ENCODE data around the gene ITGA4.
A peak's percentile ranks its signal among the peaks of the same experiment; 100 is the strongest.

Gene ITGA4

GRCh38 chr2:181459621-181460021, 2.4 kb downstream of the ITGA4 start:
- DNase-seq, result no peak

- DNase-seq, result no peak
Measured at GRCh38 chr2:181461056-181461997, 4.1 kb downstream of the ITGA4 start.

GRCh38 chr2:181462033-181462432, 4.8 kb downstream of the ITGA4 start:
- no peak for DNase-seq

GRCh38 chr2:181463588-181463987, 6.4 kb downstream of the ITGA4 start:
- no peak for DNase-seq

GRCh38 chr2:181464966-181465365, 7.8 kb downstream of the ITGA4 start:
- DNase-seq, result no peak

- no peak for DNase-seq
Measured at GRCh38 chr2:181465676-181466375, 8.6 kb downstream of the ITGA4 start.

- peak; percentile 77 for DNase-seq
Measured at GRCh38 chr2:181466661-181467576, 9.7 kb downstream of the ITGA4 start.

GRCh38 chr2:181467966-181468707, 11.0 kb downstream of the ITGA4 start:
- DNase-seq, result no peak

GRCh38 chr2:181468811-181469210, 11.6 kb downstream of the ITGA4 start:
- DNase-seq, result no peak

- no peak for DNase-seq
Measured at GRCh38 chr2:181471226-181471625, 14.0 kb downstream of the ITGA4 start.

GRCh38 chr2:181471783-181472182, 14.6 kb downstream of the ITGA4 start:
- no peak for DNase-seq

GRCh38 chr2:181472990-181473389, 15.8 kb downstream of the ITGA4 start:
- no peak for DNase-seq

- no peak for DNase-seq
Measured at GRCh38 chr2:181474222-181474881, 17.2 kb downstream of the ITGA4 start.

GRCh38 chr2:181483211-181483610, 26.0 kb downstream of the ITGA4 start:
- no peak for DNase-seq

GRCh38 chr2:181483876-181484275, 26.7 kb downstream of the ITGA4 start:
- DNase-seq, result no peak

- DNase-seq, result no peak
Measured at GRCh38 chr2:181484851-181485637, 27.9 kb downstream of the ITGA4 start.

GRCh38 chr2:181485638-181485946, 28.4 kb downstream of the ITGA4 start:
- no peak for DNase-seq

GRCh38 chr2:181499231-181499630, 42.0 kb downstream of the ITGA4 start:
- DNase-seq, result no peak

- no peak for DNase-seq
Measured at GRCh38 chr2:181500201-181500600, 43.0 kb downstream of the ITGA4 start.

GRCh38 chr2:181515719-181516118, 58.5 kb downstream of the ITGA4 start:
- no peak for DNase-seq

GRCh38 chr2:181516992-181517391, 59.8 kb downstream of the ITGA4 start:
- no peak for DNase-seq
